ENCODE data around the gene SVEP1.

SVEP1 gene

DNA sequence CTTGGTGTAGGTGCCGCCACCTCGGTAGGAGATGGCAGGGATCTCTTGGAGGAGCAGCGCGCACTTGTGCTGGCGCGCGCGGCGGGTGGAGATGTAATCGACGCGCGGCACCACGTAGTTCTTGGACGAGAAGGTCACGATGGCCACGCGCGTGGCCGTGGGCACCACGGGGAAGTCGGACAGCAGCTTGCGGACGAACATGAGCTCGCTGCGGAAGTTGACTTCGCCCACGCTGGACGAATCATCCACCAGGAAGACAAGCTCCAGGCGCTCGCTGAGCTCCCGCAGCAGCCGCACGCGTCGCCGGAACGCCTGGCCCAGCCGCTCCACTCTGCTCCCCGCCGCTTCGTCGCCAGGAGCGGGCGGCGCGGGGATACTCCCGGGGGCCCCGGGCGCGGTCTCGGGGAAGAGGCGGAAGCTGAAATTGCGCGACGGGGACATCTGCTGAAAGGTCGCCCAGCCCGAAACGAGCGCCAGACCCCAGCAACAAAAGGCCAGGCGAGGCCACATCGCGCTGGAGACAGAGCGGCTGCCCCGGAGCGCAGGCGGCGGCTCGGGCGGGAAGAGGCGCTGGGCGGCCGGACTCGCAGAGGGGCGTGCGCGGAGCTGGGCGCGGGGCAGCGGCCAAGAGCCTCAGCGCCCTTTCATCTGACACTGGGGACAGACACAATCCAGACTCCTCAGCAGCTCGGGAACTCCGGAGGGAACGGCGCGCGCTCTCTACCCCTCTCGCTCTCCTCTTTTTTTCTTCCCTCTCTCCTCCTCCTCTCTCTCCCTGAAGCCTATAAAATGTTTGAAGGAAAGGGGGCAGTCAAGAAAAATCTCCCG lies at the start of gene SVEP1:
Gene SVEP1, minus strand, starts transcription at position 708 of the 828 bp plus-strand sequence. Its CDS starts 198 bp downstream, at position 510.
- TF ChIP-seq, protein P1, sequence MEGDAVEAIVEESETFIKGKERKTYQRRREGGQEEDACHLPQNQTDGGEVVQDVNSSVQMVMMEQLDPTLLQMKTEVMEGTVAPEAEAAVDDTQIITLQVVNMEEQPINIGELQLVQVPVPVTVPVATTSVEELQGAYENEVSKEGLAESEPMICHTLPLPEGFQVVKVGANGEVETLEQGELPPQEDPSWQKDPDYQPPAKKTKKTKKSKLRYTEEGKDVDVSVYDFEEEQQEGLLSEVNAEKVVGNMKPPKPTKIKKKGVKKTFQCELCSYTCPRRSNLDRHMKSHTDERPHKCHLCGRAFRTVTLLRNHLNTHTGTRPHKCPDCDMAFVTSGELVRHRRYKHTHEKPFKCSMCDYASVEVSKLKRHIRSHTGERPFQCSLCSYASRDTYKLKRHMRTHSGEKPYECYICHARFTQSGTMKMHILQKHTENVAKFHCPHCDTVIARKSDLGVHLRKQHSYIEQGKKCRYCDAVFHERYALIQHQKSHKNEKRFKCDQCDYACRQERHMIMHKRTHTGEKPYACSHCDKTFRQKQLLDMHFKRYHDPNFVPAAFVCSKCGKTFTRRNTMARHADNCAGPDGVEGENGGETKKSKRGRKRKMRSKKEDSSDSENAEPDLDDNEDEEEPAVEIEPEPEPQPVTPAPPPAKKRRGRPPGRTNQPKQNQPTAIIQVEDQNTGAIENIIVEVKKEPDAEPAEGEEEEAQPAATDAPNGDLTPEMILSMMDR (IDR thresholded peaks at IDR 0.05), result no peak
- H3K4me3 ChIP-seq (ENCODE audit: low read depth in 1 of 2, low read length in 1 of 2), result no peak within 1 kb of the TSS
- H3K27ac ChIP-seq, result no peak within 1 kb of the TSS
- H3K4me1 ChIP-seq (ENCODE audit: control insufficient read depth in 1 of 2, insufficient read depth in 1 of 2, low read depth in 1 of 2, low read length in 1 of 2), result peaks cover 5 to 10% of the 10 kb centered on the region in 2 experiments
- H3K9me3 ChIP-seq, result no peaks in the 10 kb centered on the region
- H3K27me3 ChIP-seq, result peaks cover 96% of the 10 kb centered on the region
- no peaks in the 10 kb centered on the region for H3K36me3 ChIP-seq

DNA sequence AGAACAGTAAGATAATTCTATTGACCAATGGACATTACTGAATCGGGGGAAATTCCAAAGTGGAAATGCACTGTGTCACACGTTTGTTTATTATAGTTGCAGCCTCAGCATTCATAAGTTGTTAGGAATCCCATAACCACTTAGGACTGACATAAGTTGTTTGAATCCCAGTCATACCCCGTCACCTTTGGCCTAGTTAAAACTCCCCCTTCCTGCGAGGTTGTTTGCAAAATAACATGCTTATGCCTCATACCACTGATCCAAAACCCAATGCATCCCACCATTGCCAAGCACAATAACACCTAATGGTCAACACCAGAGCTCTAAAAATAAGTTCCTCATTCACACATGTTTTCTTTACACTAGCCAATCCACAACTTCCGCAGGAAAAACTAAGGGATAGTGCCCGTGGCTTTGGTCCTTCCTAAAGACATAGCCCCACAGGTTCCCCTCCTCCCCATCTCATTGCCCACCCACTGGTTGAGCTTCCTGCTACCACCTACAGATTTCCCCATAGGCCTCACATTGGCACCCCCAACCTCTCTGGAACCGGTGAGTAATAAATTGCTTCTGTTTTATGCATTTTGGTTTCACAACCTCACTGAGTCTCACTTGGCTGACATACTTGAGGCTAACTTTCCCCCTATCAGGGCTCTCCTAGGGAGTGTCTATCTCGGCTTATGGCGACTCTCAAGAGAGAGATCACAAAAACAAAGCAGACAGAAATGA lies 46.7 kb upstream of the SVEP1 start:
- H3K4me1 ChIP-seq (ENCODE audit: control insufficient read depth in 1 of 2, insufficient read depth in 1 of 2, low read depth in 1 of 2, low read length in 1 of 2), result no peaks in the 10 kb centered on the region
- H3K36me3 ChIP-seq, result no peaks in the 10 kb centered on the region
- H3K27ac ChIP-seq, result no peak overlapping the region
- TF ChIP-seq, protein P1 (IDR thresholded peaks at IDR 0.05), result no peak
- no peak overlapping the region for H3K4me3 ChIP-seq (ENCODE audit: low read depth in 1 of 2, low read length in 1 of 2)
- no peaks in the 10 kb centered on the region for H3K9me3 ChIP-seq
- no peaks in the 10 kb centered on the region for H3K27me3 ChIP-seq

DNA sequence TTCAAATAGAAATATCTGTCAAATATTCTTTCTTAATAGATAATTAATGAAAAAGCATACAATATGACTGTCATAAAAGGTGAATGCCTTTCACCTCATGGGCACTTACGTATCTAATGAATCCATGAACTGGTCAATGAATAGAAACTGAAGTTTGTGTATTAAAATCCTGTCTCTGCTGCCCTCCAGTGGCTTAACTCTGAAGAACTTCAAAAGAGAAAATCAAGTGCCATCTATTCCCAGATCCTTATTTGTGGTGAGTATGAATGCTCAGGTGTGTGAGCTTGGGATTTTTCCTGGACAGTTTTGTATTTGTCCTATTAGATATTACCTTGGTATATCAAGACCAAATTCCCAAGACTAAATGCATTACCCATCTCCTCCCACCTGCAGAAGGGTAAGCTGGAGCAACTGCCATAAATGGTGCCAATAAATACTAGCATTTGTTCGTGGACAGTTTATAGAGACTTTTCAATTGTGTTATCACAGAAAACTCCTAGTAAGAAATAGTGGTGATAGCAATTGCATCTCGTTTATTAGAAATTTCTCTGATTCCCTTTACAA lies 44.0 kb upstream of the SVEP1 start:
- no peak overlapping the region for H3K27ac ChIP-seq
- H3K9me3 ChIP-seq, result no peaks in the 10 kb centered on the region
- H3K4me1 ChIP-seq (ENCODE audit: control insufficient read depth in 1 of 2, insufficient read depth in 1 of 2, low read depth in 1 of 2, low read length in 1 of 2), result no peaks in the 10 kb centered on the region
- no peak overlapping the region for H3K4me3 ChIP-seq (ENCODE audit: low read depth in 1 of 2, low read length in 1 of 2)
- H3K36me3 ChIP-seq, result no peaks in the 10 kb centered on the region
- H3K27me3 ChIP-seq, result peaks cover 3% of the 10 kb centered on the region
- TF ChIP-seq, protein P1 (IDR thresholded peaks at IDR 0.05), result peak; percentile 30

DNA sequence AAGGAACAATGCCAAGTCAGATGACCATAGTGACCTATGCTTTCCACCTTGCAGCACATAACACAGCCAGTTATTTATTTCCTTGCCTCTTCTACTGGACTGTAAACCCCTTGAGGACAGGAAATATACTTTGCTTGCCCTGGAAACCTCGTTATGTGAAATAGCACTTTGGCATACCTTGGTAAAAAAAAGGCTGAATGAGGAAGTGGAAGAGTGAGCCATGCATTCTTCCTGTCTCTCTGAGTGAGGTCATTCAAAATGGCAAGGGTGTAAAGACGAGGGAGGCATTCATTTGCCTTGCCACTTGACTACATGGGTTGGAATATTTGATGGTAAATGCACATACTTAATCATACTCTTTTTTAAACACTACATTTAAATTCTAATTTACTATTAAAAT lies 42.8 kb upstream of the SVEP1 start:
- peaks cover 3% of the 10 kb centered on the region for H3K27me3 ChIP-seq
- TF ChIP-seq, protein P1 (IDR thresholded peaks at IDR 0.05), result no peak
- no peak overlapping the region for H3K27ac ChIP-seq
- no peaks in the 10 kb centered on the region for H3K4me1 ChIP-seq (ENCODE audit: control insufficient read depth in 1 of 2, insufficient read depth in 1 of 2, low read depth in 1 of 2, low read length in 1 of 2)
- no peaks in the 10 kb centered on the region for H3K36me3 ChIP-seq
- H3K4me3 ChIP-seq (ENCODE audit: low read depth in 1 of 2, low read length in 1 of 2), result no peak overlapping the region
- no peaks in the 10 kb centered on the region for H3K9me3 ChIP-seq

DNA sequence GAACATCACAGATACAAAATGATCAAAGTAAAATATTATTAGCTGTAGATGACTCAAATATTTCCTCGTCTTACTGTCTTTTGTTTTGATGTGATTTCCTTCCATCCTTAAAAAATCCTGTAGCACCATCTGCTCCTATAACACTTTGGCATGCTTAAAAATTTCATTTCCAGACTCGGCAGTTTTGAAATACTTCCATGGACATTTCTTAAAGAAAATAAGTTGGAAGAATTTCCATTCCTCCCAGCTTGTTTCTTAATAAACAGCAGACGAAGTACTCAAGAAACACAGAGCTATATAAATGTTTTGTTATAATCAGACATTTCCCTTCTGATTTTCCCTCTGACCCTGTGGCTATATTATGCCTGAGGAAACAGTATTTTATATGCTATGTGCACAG lies 41.2 kb upstream of the SVEP1 start:
- peaks cover 3% of the 10 kb centered on the region for H3K27me3 ChIP-seq
- H3K27ac ChIP-seq, result no peak overlapping the region
- no peaks in the 10 kb centered on the region for H3K36me3 ChIP-seq
- H3K9me3 ChIP-seq, result no peaks in the 10 kb centered on the region
- no peak overlapping the region for H3K4me3 ChIP-seq (ENCODE audit: low read depth in 1 of 2, low read length in 1 of 2)
- TF ChIP-seq, protein P1 (IDR thresholded peaks at IDR 0.05), result no peak
- H3K4me1 ChIP-seq (ENCODE audit: control insufficient read depth in 1 of 2, insufficient read depth in 1 of 2, low read depth in 1 of 2, low read length in 1 of 2), result no peaks in the 10 kb centered on the region

Measured in neutrophil (primary cell).